Vagina (tissue), 2 donors: Measurements from ENCODE around the gene LIN37.

ENCODE experiments used
- CTCF ChIP-seq, 3 experiments: fragments of 450-650 bp in 2 of 3; fragments of 200-600 bp in 1 of 3; sonication (generic) in 1 of 3; IDR thresholded peaks; one replicate each; pipeline ENCODE4 v1.5.1; 2017 to 2019; ENCODE audit warnings: antibody characterized with exemption in 3 of 3, mild to moderate bottlenecking in 2 of 3, moderate library complexity in 2 of 3
- POLR2A ChIP-seq, 2 donors: fragments of 450-650 bp; IDR thresholded peaks; one replicate each; pipeline ENCODE4 v1.6.1; 2017; ENCODE audit warnings: antibody characterized with exemption in 2 of 2, mild to moderate bottlenecking in 2 of 2, moderate library complexity in 2 of 2
- POLR2AphosphoS5 ChIP-seq, 2 donors: sonication (generic); formaldehyde crosslinking; IDR thresholded peaks; one replicate each; pipeline ENCODE4 v1.9.0; 2017; ENCODE audit warnings: antibody characterized with exemption in 2 of 2, mild to moderate bottlenecking in 2 of 2, low read depth in 1 of 2; ENCODE audit not compliant: insufficient read depth in 1 of 2

- no peak for TF ChIP-seq CTCF (IDR thresholded peaks at IDR 0.05)
- TF ChIP-seq POLR2AphosphoS5 (IDR thresholded peaks at IDR 0.05; ENCODE audit: insufficient read depth in 1 of 2, low read depth in 1 of 2) = no peak
- TF ChIP-seq POLR2A (IDR thresholded peaks at IDR 0.05) = no peak
These were observed 3.7 kb downstream of the LIN37 start for GRCh38 chr19:35751839-35752745.
